ENCODE data around the gene VARS2.
"Not testable (repeated sequence)": the region's sequence is repeated elsewhere in the genome, so short reads cannot be mapped to it uniquely, and the experiment has no call there.

Gene VARS2

GRCh38 chr6:30914076-30914853, at the start of gene VARS2:
Gene VARS2, plus strand, starts transcription at chr6:30914238. Its CDS starts 599 bp downstream, at chr6:30914837.
- DNase-seq: peak; percentile 96

- DNase-seq: no peak
These were observed 49.7 kb upstream of the VARS2 start for GRCh38 chr6:30864325-30864724.

DNA sequence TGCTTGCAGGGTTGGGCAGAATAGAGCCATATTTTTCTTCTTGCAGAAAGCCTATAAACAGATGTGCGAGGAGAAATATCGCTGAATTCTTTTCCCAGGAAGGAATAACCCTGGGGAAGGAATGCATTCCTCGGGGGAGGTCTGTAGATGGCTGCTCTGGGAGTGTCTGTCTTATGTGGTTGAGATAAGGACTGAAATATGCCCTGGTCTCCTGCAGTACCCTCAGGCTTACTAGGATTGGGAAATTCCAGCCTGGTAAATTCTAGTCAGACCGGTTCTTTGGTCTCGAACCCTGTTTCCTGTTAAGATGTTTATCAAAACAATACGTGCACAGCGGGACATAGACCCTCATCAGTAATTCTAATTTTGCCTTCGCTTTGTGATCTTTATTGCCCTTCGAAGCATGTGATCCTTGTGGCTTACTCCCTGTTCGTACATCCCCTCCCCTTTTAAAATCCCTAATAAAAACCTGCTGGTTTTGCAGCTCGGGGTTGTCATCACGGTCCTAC, 44.7 kb upstream of the VARS2 start:
- DNase-seq: not testable (repeated sequence)

DNA sequence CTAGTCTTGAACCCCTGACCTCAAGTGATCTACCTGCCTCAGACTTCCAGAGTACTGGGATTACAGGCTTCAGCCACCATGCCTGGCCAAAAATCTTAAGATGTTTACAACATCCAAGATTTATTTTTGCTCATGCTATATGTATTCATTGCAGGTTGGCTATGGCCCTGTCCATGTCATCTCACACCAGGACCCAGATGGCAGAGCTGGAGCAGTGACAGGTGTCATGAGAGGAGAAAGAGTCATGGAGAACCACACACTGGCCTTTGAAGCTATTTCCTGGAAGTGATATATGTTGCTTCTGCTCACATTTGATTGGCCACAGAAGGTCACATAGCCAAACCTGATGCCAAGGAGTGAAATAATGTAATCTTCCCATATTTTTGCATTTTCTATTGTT, 43.5 kb upstream of the VARS2 start:
- no peak for DNase-seq

GRCh38 chr6:30871592-30872183, 42.4 kb upstream of the VARS2 start:
- no peak for DNase-seq

- no peak for DNase-seq
These were observed 40.8 kb upstream of the VARS2 start for GRCh38 chr6:30873137-30873640.

DNA sequence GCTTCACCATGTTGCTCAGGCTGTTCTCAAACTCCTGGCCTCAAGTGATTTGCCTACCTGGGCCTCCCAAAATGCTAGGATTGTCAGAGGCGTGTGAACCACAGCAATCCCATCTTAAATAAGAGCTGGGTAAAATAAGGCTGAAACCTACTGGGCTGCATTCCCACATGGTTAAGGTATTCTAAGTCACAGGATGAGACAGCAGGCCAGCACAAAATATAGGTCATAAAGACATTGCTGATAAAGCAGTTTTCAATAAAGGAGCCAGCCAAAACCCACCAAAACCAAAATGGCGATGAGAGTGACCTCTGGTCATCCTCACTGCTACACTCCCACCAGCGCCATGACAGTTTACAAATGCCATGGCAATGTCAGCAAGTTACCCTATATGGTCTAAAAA, 40.2 kb upstream of the VARS2 start:
- not testable (repeated sequence) for DNase-seq

DNA sequence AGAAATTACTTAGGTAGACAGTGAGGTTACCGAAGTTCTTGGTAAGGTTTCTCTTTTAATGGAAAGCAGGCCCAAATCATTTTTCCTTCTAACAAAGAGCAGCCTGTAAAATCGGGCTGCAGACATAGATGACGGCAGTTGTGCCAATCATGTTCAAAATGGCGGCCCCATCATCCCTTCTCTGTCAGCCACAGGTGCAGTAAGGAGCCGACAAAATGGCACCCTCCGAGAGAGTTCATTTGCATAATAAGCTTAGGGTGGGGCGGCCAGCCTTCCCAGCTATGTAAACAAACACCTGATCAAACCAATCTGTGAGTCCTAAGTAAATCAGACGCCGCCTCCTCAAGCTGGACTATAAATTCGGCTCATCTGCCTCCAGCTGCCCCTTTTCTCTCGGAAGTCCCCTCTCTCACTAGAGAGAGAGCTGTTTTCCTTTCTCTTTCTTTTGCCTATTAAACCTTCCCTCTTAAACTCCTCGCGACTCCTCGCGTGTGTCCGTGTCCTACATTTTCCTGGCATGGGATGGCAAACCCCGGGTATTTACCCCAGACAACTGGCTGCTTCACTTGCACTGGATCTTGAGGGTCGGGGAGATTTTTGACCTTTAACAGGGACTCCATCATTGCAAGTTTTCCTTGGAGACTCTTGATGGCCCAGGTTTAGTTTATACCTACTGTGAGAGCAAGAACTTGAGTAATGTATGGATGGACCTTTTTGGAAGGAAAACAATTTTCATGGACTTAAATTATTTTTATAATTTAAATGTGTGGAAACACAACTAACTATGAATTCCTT, 38.6 kb upstream of the VARS2 start:
- DNase-seq: no peak

- no peak for DNase-seq
These were observed 37.9 kb upstream of the VARS2 start for GRCh38 chr6:30876039-30876730.

- DNase-seq: peak; percentile 90
These were observed 36.4 kb upstream of the VARS2 start for GRCh38 chr6:30877419-30878262.

DNA sequence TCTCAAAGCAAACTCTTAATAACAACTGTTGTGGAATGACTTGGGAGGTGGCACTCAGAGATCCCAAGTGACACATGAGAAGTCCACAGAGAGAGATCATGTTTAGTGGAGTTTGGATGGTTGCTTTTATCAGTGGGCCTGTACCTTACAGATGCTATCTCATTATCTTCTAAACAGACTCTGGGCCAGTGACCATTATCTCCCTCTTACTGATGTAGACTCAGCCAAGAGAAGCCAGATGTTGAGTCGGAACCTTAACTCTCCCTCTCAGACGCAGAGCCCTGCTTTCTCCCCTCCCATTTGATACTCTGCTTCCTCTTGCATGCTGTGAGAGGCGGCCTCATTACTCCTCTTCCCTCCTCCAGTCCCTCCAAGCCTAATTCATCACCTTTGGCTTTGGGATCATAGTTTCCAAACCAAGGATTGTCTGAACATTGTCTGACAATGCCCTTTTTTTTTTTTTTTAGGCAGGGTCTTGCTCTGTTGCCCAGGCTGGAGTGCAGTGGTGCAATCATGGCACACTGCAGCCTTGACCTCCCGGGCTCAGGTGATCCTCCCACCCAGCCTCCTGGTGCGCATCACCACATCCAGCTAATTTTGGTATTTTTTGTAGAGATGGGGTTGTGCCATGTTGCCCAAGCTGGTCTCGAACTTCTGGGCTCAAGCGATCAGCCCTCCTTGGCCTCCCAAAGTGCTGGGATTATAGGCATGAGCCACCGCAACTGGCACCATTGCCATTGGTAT, 34.2 kb upstream of the VARS2 start:
- no peak for DNase-seq

DNA sequence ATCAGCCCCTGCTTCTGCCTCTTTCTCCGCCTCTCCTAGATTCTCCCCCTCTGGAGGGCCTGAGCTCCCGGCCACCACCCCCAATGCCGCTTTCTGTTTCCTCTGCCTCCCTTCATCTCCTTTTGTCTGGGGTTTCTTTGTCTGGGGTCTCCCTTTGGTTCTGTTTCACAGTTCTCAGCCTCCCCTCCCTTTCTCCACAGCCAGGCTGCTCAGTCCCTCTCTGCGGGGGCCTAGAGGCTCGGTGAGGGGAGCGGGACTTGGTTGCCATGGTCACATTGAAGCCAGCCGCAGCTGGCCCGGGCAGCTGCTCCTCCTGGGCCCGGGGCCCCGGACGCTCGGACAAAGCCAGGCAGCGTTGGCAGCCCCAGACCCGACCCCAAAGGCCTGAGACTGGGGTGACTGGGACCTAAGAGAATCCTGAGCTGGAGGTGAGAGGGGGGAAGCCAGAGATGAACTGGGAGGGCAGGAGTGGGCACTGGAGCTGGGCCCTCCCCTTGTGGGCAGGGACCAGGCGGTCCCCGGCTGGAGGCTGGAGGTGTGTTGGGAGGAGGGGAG, 33.3 kb upstream of the VARS2 start:
- peak; percentile 95 for DNase-seq

- peak; percentile 71 for DNase-seq
These were observed 32.4 kb upstream of the VARS2 start for GRCh38 chr6:30881392-30882203.

- DNase-seq: no peak
These were observed 31.8 kb upstream of the VARS2 start for GRCh38 chr6:30882204-30882758.

DNA sequence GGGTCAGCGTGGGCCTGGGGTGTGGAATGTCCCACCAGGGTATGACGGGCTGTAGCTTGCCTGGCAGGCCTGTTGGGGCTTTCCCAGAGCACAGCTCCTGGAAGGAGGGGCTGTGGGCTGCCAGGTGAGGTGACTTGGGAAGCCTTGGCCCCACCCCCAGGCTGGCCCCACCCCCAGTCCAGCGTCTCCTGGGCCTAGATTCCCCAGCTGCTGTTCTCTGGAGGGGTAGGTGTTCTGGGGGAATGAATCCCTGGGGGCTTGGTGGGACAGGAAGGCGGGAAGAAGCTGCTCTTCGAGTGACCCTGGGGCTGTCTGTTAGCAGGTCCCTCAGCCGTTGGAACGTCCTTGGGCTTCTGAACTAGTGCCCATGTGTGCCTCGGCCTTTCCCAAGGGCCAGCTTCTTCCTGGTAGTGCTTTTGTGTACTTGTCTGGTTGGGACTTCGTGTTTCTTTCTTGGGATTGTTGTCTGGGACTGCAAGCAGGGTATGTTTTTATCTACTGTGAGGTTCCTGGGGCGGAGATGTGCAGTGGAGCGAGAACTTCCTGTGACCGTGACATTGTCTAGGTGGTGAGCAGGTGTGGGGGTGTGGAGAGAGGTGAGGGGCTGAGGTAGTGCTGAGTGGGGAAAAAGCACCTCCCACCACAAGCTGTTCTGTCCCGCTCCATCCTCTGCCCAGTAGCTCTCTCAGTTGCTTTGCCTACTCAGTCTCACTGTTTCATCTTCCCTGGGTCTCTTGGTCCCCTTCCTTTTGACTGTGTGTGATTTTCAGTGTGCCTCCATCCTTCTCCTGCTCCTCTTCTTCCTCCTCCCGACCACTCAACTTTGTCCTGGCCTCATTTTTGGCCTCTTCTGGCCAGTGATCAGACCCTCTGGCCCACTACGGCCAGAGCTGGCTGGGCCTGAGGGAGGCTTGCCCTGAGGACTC, 31.0 kb upstream of the VARS2 start:
- DNase-seq: peak; percentile 61

DNA sequence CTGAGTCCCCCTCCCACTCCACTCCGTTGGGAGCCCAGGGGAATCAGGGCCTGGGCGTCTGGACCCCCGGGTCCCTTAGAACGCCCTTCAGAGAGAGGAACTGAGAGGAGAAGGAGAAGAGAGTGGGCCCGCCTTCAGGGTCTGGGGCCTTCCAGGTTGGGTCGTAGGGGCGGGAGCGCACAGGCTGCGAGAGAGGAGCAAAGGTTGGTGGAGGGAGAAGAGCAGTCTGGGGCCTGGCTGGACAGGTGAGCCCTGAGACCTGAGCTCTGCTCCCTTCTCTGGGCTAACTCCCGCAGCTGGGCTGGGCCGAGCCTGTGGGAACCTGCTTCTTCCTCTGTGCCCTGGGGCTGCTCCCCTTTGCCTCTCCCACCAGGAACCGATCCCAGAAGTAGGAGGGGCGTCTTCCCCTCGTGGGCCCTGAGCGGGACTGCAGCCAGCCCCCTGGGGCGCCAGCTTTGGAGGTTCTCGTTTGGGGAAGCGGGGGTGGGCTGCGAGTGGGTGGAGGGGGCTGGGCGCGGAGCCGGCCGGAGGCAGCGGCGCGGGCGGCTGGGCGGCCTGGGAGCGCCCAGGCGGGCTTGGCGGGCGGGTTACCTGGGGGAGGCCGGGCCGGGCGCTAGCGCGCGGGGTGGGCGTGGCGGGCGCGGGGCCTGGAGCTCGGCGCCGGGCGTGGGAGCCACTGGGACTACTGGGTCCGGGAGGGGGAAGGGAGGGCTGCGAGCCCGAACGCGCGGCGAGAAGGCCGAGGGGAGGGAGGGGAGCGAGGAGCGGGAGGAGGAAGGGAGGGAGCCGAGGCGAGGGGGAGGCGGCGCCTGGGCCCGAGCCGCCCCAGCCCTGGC, 30.1 kb upstream of the VARS2 start, which contains the start of gene DDR1:
Gene DDR1 (plus strand): TSS at position 835 of the 836 bp plus-strand sequence. CDS start 4,211 bp downstream, outside the sequence.
- peak; percentile 72 for DNase-seq

Measured in retina (tissue), 1 donor.